ENCODE results near the gene RBM15B. TPM values are rescaled to one million over a fixed set of nuclear protein-coding genes. Genes with fewer than 3 reads are reported as not detected.

Gene RBM15B
- total RNA-seq, 2 experiments from 2014 or later, result 34.2 to 37.4 TPM

- Histone ChIP-seq H2AFZ (ENCODE audit: low read length) (no peak overlapping the region), H3K9me2 (ENCODE audit: insufficient read depth, low read length) (no peaks in the 10 kb centered on the region), H3K9me3 (ENCODE audit: low read length) (no peaks in the 10 kb centered on the region), H3K27ac (ENCODE audit: low read depth, low read length, poor library complexity, severe bottlenecking) (no peak overlapping the region), H3K4me1 (ENCODE audit: insufficient read depth, low read length, poor library complexity, severe bottlenecking) (no peaks in the 10 kb centered on the region), H3K4me3 (ENCODE audit: low read depth, low read length, poor library complexity, severe bottlenecking) (no peak overlapping the region), H3K79me2 (ENCODE audit: insufficient read depth, low read depth, low read length) (no peaks in the 10 kb centered on the region), H3K4me2 (ENCODE audit: low read length) (no peak overlapping the region), H4K20me1 (ENCODE audit: insufficient read depth, low read length) (no peaks in the 10 kb centered on the region), H3K36me3 (ENCODE audit: insufficient read depth, low read length) (peaks cover 78% of the 10 kb centered on the region)
- TF ChIP-seq EZH2phosphoT487 (IDR thresholded peaks at IDR 0.05; ENCODE audit: borderline replicate concordance, low read depth, low read length), result no peak
- no peak for TF ChIP-seq CTCF (conservative IDR thresholded peaks at IDR 0.05; ENCODE audit: low read length)
- ChIA-PET POLR2A (no interaction called here), CTCF (ENCODE audit: unreplicated experiment) (no interaction called here)
- DNase-seq (ENCODE audit: low spot score), result no peak
- BruUV-seq (replicated peaks), result no TSS peak
- intact Hi-C loops (cut with micrococcal nuclease; ENCODE audit: unreplicated experiment), result no loop called here
Measured at GRCh38 chr3:51403675-51404074, 12.6 kb downstream of the RBM15B start.

- Histone ChIP-seq H3K9me3 (ENCODE audit: low read length) (no peaks in the 10 kb centered on the region), H3K36me3 (ENCODE audit: insufficient read depth, low read length) (peaks cover 81% of the 10 kb centered on the region), H3K4me2 (ENCODE audit: low read length) (no peak overlapping the region), H3K79me2 (ENCODE audit: insufficient read depth, low read depth, low read length) (no peaks in the 10 kb centered on the region), H3K9me2 (ENCODE audit: insufficient read depth, low read length) (no peaks in the 10 kb centered on the region), H4K20me1 (ENCODE audit: insufficient read depth, low read length) (no peaks in the 10 kb centered on the region), H3K4me3 (ENCODE audit: low read depth, low read length, poor library complexity, severe bottlenecking) (no peak overlapping the region), H3K4me1 (ENCODE audit: insufficient read depth, low read length, poor library complexity, severe bottlenecking) (no peaks in the 10 kb centered on the region), H3K27ac (ENCODE audit: low read depth, low read length, poor library complexity, severe bottlenecking) (no peak overlapping the region), H2AFZ (ENCODE audit: low read length) (no peak overlapping the region)
- CTCF ChIA-PET (ENCODE audit: unreplicated experiment), result no interaction called here
- BruUV-seq (replicated peaks), result no TSS peak
- intact Hi-C loops (cut with micrococcal nuclease; ENCODE audit: unreplicated experiment), result no loop called here
- DNase-seq (ENCODE audit: low spot score), result no peak
- POLR2A ChIA-PET, result interaction anchor here (0.6 to 1.5 kb wide), 4 partner anchors 9 to 581 kb away, joined by 3 to 4 read pairs (median 3); no protein-coding TSS in a partner anchor
- TF ChIP-seq CTCF (conservative IDR thresholded peaks at IDR 0.05; ENCODE audit: low read length) (no peak), EZH2phosphoT487 (IDR thresholded peaks at IDR 0.05; ENCODE audit: borderline replicate concordance, low read depth, low read length) (no peak)
Measured at GRCh38 chr3:51408021-51408420, 16.9 kb downstream of the RBM15B start.

GRCh38 chr3:51408813-51409212 is 17.7 kb downstream of the RBM15B start:
- no peaks in the 10 kb centered on the region for H3K79me2 ChIP-seq (ENCODE audit: insufficient read depth, low read depth, low read length)
- ChIA-PET POLR2A (no interaction called here), CTCF (ENCODE audit: unreplicated experiment) (no interaction called here)
- H4K20me1 ChIP-seq (ENCODE audit: insufficient read depth, low read length), result no peaks in the 10 kb centered on the region; the same call in 1 of the 2 replicates
- no peaks in the 10 kb centered on the region for H3K9me2 ChIP-seq (ENCODE audit: insufficient read depth, low read length)
- no peak overlapping the region for H3K4me2 ChIP-seq (ENCODE audit: low read length)
- no TSS peak for BruUV-seq (replicated peaks)
- no peak overlapping the region for H2AFZ ChIP-seq (ENCODE audit: low read length)
- TF ChIP-seq CTCF (conservative IDR thresholded peaks at IDR 0.05; ENCODE audit: low read length), result no peak
- TF ChIP-seq EZH2phosphoT487 (IDR thresholded peaks at IDR 0.05; ENCODE audit: borderline replicate concordance, low read depth, low read length), result no peak
- intact Hi-C loops (cut with micrococcal nuclease; ENCODE audit: unreplicated experiment), result no loop called here
- DNase-seq (ENCODE audit: low spot score), result no peak
- no peak overlapping the region for H3K4me3 ChIP-seq (ENCODE audit: low read depth, low read length, poor library complexity, severe bottlenecking)
- peaks cover 81% of the 10 kb centered on the region for H3K36me3 ChIP-seq (ENCODE audit: insufficient read depth, low read length)
- no peaks in the 10 kb centered on the region for H3K9me3 ChIP-seq (ENCODE audit: low read length)
- no peak overlapping the region for H3K27ac ChIP-seq (ENCODE audit: low read depth, low read length, poor library complexity, severe bottlenecking)
- no peaks in the 10 kb centered on the region for H3K4me1 ChIP-seq (ENCODE audit: insufficient read depth, low read length, poor library complexity, severe bottlenecking)
